Measurements from ENCODE around the gene SEMA3B. TPM values are rescaled to one million over a fixed set of nuclear protein-coding genes. Genes with fewer than 3 reads are reported as not detected.

Gene SEMA3B
- total RNA-seq, 4 donors from 2014 or later, result 1.7 to 3.1 (median 2.1) TPM

DNA sequence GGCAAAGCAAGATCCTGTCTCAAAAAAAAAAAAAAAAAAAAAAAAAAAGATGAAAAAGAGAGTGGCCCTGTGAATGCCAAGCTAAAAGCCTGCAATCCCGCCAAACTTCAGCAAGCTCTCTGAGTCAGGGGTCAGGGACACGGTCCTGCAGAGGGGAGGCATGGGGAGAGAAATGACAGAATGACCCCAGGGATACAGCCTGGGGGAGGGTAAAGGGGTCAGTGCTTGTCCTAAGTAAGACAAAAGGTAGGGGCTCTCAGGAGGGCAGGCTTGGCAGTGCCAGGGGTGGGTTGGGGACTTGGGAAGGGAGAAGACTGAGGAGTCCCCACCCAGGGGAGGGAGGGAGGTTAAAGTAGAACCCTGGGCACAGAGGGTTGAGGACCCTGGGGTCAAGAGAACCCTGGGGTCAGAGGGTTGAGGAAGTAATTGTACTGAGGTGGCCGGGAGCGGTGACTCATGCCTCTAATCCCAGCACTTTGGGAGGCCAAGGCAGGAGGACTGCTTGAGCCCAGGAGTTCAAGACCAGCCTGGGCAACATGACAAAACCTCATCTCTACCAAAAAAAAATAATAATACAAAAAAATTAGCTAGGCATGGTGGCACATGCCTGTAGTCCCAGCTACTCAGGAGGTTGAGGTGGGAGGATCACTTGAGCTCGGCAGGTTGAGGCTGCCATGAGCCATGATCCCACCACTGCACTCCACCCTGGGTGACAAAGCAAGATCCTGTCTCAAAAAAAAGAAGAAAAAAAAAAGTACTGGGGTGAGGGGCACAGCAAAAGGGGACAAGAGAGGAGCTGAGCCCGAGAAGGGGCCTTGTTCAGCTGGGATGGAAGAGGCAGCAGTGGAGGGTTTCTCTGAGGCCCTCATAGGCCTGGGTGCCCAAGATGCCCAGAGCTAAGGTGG lies 5.2 kb upstream of the SEMA3B start:
- TF ChIP-seq CTCF (IDR thresholded peaks at IDR 0.05 in 4 of 5, conservative IDR thresholded peaks at IDR 0.05 in 1 of 5) (no peak), POLR2A (IDR thresholded peaks at IDR 0.05) (no peak)
- H3K27me3 ChIP-seq, result no peaks in the 10 kb centered on the region
- DNase-seq (no peak), ATAC-seq (no peak)
- no peaks in the 10 kb centered on the region for H3K36me3 ChIP-seq
- intact Hi-C loops (cut with DNase I; ENCODE audit: low total_unique reads) (no loop called here), in situ Hi-C loops (cut with MboI; ENCODE audit: low sequenced_read_pairs in 4 of 4) (no loop called here)
- no peak overlapping the region for H3K4me3 ChIP-seq
- peaks cover 40 to 67% of the 10 kb centered on the region in 2 donors for H3K4me1 ChIP-seq
- H3K27ac ChIP-seq, result peak overlapping the region; percentile 71 to 90 (median 82)
- no peaks in the 10 kb centered on the region for H3K9me3 ChIP-seq

DNA sequence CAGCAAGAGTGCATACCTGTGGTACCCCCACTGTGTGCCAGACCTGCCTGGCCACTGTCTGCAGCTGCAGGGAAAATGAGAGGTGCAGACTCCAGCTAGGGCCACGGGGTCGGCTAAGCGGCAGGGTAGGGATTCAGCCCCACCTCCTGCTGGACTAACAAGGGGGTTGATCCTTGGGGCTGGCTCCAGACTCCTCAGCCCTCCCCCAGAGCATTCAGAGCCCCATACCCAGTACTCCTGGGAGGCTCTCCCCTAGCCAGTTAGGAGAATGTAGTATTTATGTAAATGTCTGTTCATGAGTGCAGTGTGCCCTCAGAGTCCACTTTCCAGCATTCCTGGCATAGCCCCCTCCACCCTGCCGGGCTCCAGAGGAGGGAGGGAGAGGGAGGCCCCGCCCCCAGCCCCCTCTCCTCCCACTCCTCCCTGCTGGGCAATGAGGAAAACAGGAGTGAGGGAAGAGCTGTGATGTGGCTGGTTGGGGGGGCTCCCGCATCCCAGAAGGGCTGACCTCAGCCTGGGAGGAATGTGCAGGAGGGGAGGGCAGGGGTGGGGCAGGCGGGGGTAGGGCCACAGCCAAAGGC lies 4.5 kb upstream of the SEMA3B start:
- no peaks in the 10 kb centered on the region for H3K27me3 ChIP-seq
- peaks cover 43 to 71% of the 10 kb centered on the region in 2 donors for H3K4me1 ChIP-seq
- H3K27ac ChIP-seq, result peak overlapping the region; percentile 71 to 90 (median 82)
- H3K36me3 ChIP-seq, result no peaks in the 10 kb centered on the region
- ATAC-seq, result no peak
- H3K9me3 ChIP-seq, result no peaks in the 10 kb centered on the region
- intact Hi-C loops (cut with DNase I; ENCODE audit: low total_unique reads) (no loop called here), in situ Hi-C loops (cut with MboI; ENCODE audit: low sequenced_read_pairs in 4 of 4) (no loop called here)
- no peak overlapping the region for H3K4me3 ChIP-seq
- no peak for TF ChIP-seq CTCF (IDR thresholded peaks at IDR 0.05 in 4 of 5, conservative IDR thresholded peaks at IDR 0.05 in 1 of 5)
- no peak for TF ChIP-seq POLR2A (IDR thresholded peaks at IDR 0.05)
- DNase-seq, result no peak

- H3K4me1 ChIP-seq, result peaks cover 39 to 73% of the 10 kb centered on the region in 2 donors
- in situ Hi-C loops (cut with MboI; ENCODE audit: low sequenced_read_pairs in 4 of 4), result no loop called here
- no peaks in the 10 kb centered on the region for H3K27me3 ChIP-seq
- H3K36me3 ChIP-seq, result no peaks in the 10 kb centered on the region
- H3K9me3 ChIP-seq, result no peaks in the 10 kb centered on the region
- intact Hi-C loops (cut with DNase I; ENCODE audit: low total_unique reads), result no loop called here
- peak overlapping the region; percentile 71 to 90 (median 82) for H3K27ac ChIP-seq
- TF ChIP-seq CTCF (IDR thresholded peaks at IDR 0.05 in 4 of 5, conservative IDR thresholded peaks at IDR 0.05 in 1 of 5), result no peak
- no peak for TF ChIP-seq POLR2A (IDR thresholded peaks at IDR 0.05)
- no peak overlapping the region for H3K4me3 ChIP-seq
- DNase-seq (no peak), ATAC-seq (no peak)
These were observed 3.9 kb upstream of the SEMA3B start for GRCh38 chr3:50264964-50265485.

- H3K36me3 ChIP-seq, result no peaks in the 10 kb centered on the region
- TF ChIP-seq POLR2A (IDR thresholded peaks at IDR 0.05) (no peak), CTCF (IDR thresholded peaks at IDR 0.05 in 4 of 5, conservative IDR thresholded peaks at IDR 0.05 in 1 of 5) (no peak)
- in situ Hi-C loops (cut with MboI; ENCODE audit: low sequenced_read_pairs in 4 of 4), result no loop called here
- peaks cover 38 to 76% of the 10 kb centered on the region in 2 donors for H3K4me1 ChIP-seq
- peak overlapping the region; percentile 71 to 90 (median 82) for H3K27ac ChIP-seq
- no peaks in the 10 kb centered on the region for H3K27me3 ChIP-seq
- ATAC-seq (no peak), DNase-seq (no peak)
- intact Hi-C loops (cut with DNase I; ENCODE audit: low total_unique reads), result no loop called here
- no peaks in the 10 kb centered on the region for H3K9me3 ChIP-seq
- H3K4me3 ChIP-seq, result no peak overlapping the region
These were observed 3.4 kb upstream of the SEMA3B start for GRCh38 chr3:50265571-50265970.
